Nephron (organoid): Measurements from ENCODE around the gene CAPN8.

ENCODE experiments used
- H3K27ac Mint-ChIP-seq, 3 experiments: 2 replicates each; pipeline ENCODE4 v1.8.0; 2020; ENCODE audit warnings: mixed read lengths in 3 of 3, mild to moderate bottlenecking in 2 of 3, moderate library complexity in 1 of 3
- H3K27me3 Mint-ChIP-seq: 2 replicates; pipeline ENCODE4 v1.8.0; 2021; ENCODE audit warnings: low read depth, mild to moderate bottlenecking, moderate library complexity, mixed read lengths
- H3K36me3 Mint-ChIP-seq: 2 replicates; pipeline ENCODE4 v1.8.0; 2020; ENCODE audit warnings: low read depth, mixed read lengths
- H3K4me1 Mint-ChIP-seq: 2 replicates; pipeline ENCODE4 v1.8.0; 2020; ENCODE audit warnings: mixed read lengths
- H3K4me3 Mint-ChIP-seq, 3 experiments: 2 replicates each; pipeline ENCODE4 v1.8.0; 2020; ENCODE audit warnings: mild to moderate bottlenecking in 3 of 3, mixed read lengths in 3 of 3, moderate library complexity in 2 of 3
- H3K9me3 Mint-ChIP-seq: 2 replicates; pipeline ENCODE4 v1.8.0; 2020; ENCODE audit warnings: mixed read lengths
- CTCF ChIP-seq, 3 experiments: fragments of 200-600 bp; sonication (generic); IDR thresholded peaks; one replicate each; pipeline ENCODE4 v1.5.0; 2021; ENCODE audit warnings: antibody characterized with exemption in 3 of 3; ENCODE audit not compliant: unreplicated experiment in 3 of 3

The CAPN8 gene

GRCh38 chr1:223665592-223666312 lies at the start of gene CAPN8:
Gene CAPN8, minus strand, starts transcription at chr1:223665701. Its CDS starts 55 bp downstream, at chr1:223665646.
- Mint-ChIP-seq H3K4me3 (no peak within 1 kb of the TSS), H3K9me3 (no peaks in the 10 kb centered on the region), H3K4me1 (no peaks in the 10 kb centered on the region), H3K27me3 (peaks cover 29% of the 10 kb centered on the region), H3K27ac (no peak within 1 kb of the TSS), H3K36me3 (no peaks in the 10 kb centered on the region)
- TF ChIP-seq CTCF (IDR thresholded peaks at IDR 0.05; ENCODE audit: unreplicated experiment in 3 of 3): no peak

- no peak for TF ChIP-seq CTCF (IDR thresholded peaks at IDR 0.05; ENCODE audit: unreplicated experiment in 3 of 3)
- Mint-ChIP-seq H3K9me3 (no peaks in the 10 kb centered on the region), H3K27ac (peak overlapping the region; percentile 4 to 64 (median 7)), H3K36me3 (peaks cover 20% of the 10 kb centered on the region), H3K27me3 (no peaks in the 10 kb centered on the region), H3K4me1 (peaks cover 37% of the 10 kb centered on the region), H3K4me3 (peak overlapping the region; percentile 0 to 41 (median 30))
These were observed 49.5 kb upstream of the CAPN8 start for GRCh38 chr1:223714849-223715603.

DNA sequence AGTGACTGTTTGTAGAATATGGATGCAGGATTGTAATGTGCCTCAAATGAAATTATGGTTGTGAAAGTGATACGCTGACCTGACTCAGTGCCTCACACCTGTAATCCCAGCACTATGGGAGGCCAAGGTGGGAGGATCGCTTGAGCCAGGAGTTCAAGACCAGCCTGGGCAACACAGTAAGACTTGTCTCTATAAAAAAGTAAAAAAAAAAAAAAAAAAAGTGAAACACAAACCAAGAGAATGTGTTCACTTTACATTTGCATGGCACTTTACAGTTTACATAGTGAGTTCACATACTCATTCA lies 48.9 kb upstream of the CAPN8 start:
- Mint-ChIP-seq H3K9me3 (no peaks in the 10 kb centered on the region), H3K27me3 (peaks cover 4% of the 10 kb centered on the region), H3K36me3 (peaks cover 14% of the 10 kb centered on the region), H3K4me1 (peaks cover 43% of the 10 kb centered on the region), H3K27ac (peak overlapping the region in 2 of 3 experiments; percentile 84 to 85), H3K4me3 (peak overlapping the region; percentile 87 to 90 (median 89))
- no peak for TF ChIP-seq CTCF (IDR thresholded peaks at IDR 0.05; ENCODE audit: unreplicated experiment in 3 of 3)

GRCh38 chr1:223713546-223714420 lies 48.3 kb upstream of the CAPN8 start:
- TF ChIP-seq CTCF (IDR thresholded peaks at IDR 0.05; ENCODE audit: unreplicated experiment in 3 of 3): no peak
- Mint-ChIP-seq H3K9me3 (no peaks in the 10 kb centered on the region), H3K27ac (peak overlapping the region; percentile 77 to 85 (median 84)), H3K27me3 (peaks cover 7% of the 10 kb centered on the region), H3K4me3 (peak overlapping the region; percentile 87 to 90 (median 89)), H3K4me1 (peaks cover 47% of the 10 kb centered on the region), H3K36me3 (peaks cover 10% of the 10 kb centered on the region)

- TF ChIP-seq CTCF (IDR thresholded peaks at IDR 0.05; ENCODE audit: unreplicated experiment in 3 of 3): no peak
- H3K4me3 Mint-ChIP-seq: peak overlapping the region; percentile 87 to 90 (median 89)
- H3K27me3 Mint-ChIP-seq: peaks cover 7% of the 10 kb centered on the region
- peak overlapping the region; percentile 77 to 85 (median 84) for H3K27ac Mint-ChIP-seq
- peaks cover 4% of the 10 kb centered on the region for H3K36me3 Mint-ChIP-seq
- peaks cover 51% of the 10 kb centered on the region for H3K4me1 Mint-ChIP-seq
- H3K9me3 Mint-ChIP-seq: no peaks in the 10 kb centered on the region
These were observed 47.5 kb upstream of the CAPN8 start for GRCh38 chr1:223712850-223713474.
